Smooth muscle cell of the umbilical artery (primary cell): ENCODE results near the gene IRF5. TPM values are rescaled to one million over a fixed set of nuclear protein-coding genes. Genes with fewer than 3 reads are reported as not detected.

ENCODE experiments used
- total RNA-seq: library from RNA; depleted of rRNA; stranded (reverse); fragments of >200 nt; gene quantifications from 2 replicates; pipeline ENCODE4 v1.2.3, GENCODE V29; 2014

IRF5 gene, protein sequence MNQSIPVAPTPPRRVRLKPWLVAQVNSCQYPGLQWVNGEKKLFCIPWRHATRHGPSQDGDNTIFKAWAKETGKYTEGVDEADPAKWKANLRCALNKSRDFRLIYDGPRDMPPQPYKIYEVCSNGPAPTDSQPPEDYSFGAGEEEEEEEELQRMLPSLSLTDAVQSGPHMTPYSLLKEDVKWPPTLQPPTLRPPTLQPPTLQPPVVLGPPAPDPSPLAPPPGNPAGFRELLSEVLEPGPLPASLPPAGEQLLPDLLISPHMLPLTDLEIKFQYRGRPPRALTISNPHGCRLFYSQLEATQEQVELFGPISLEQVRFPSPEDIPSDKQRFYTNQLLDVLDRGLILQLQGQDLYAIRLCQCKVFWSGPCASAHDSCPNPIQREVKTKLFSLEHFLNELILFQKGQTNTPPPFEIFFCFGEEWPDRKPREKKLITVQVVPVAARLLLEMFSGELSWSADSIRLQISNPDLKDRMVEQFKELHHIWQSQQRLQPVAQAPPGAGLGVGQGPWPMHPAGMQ
- 0.14 TPM in 1 of 2 replicates, not detected in the other for total RNA-seq

DNA sequence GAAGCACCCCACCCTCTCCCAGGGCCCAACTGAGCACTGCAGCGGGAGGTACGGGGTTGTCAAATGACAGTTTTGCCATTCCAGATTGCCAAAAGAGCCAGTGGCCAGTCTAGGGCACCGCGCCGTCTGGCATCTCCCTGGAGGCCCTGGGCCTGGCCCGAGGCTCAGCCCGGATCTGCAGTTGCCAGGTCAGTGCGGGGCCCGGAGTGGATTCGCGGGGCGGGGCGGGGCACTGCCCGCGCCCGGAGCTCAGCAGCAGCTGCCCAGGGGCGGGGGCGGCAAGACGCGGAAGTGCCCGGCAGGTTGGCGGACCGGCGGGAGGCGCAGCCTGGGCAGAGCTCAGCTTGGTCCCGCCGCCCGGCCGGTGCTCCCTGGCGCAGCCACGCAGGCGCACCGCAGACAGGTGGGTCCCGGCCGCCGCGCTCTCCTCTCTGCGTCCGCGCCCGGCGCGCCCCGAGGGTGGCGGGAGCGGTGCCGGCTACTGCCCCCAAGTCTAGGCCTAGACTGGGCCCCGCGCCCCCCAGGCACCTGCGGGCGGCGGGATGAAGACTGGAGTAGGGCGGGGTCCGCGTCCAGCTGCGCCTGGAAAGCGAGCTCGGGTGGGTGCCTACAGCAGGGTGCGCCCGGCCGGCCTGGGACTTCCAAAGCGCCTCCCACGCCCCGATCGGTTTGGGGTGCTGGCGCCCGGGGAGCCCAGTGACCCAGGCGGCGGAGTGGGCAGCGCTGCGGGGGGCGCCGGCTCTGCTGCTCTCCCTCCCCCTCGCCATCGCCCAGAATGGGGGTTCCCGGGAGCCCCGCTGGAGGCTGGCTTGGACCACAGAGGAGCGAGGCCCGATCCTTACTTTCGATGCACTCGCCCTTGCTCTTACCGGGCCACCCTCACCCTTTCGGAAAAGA, at the start of gene IRF5:
IRF5 (plus strand) TSS at position 281 of the 897 bp plus-strand sequence. CDS start 4,155 bp downstream, outside the sequence.

DNA sequence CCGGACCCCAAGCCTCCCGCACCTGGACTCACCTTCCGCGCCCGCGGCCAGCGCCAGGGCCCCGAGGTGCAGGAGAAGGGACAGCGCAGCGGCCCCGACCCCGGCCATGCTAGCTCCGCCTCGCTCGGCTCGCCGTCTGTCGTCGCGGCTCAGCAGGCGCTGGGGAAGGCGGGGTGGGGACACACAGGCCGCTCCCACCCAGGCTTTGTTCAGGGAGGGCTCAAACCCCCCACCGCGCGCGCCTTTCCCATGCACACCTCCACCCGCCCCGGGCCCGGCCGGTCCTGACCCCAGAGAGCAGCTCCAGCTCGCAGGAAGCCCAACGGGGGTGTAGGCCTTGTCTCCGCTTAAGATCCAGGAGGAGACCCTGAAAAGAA, 27.2 kb upstream of the IRF5 start, which contains the start of gene KCP:
KCP (minus strand) TSS at position 141 of the 377 bp plus-strand sequence; CDS start at position 108, 33 bp downstream.

Other genes starting within 250 kb of the IRF5 start
- gene CALU, start 198.6 kb upstream of the IRF5 start, total RNA-seq = 2,586 and 2,792 TPM in 2 replicates
- gene OPN1SW, start 162.1 kb upstream of the IRF5 start, total RNA-seq = not detected in 2 replicates
- gene CCDC136, start 146.0 kb upstream of the IRF5 start, total RNA-seq = 10.7 and 11.4 TPM in 2 replicates
- 226 and 608 TPM in 2 replicates for gene FLNC, start 107.5 kb upstream of the IRF5 start, total RNA-seq
- gene ATP6V1F, start 75.1 kb upstream of the IRF5 start, total RNA-seq = 106 and 147 TPM in 2 replicates
- gene KCP, start 27.2 kb upstream of the IRF5 start, total RNA-seq = 0.09 and 0.30 TPM in 2 replicates
- 76.0 and 77.8 TPM in 2 replicates for gene TNPO3, start 117.2 kb downstream of the IRF5 start, total RNA-seq
- 0.09 and 1.2 TPM in 2 replicates for gene TSPAN33, start 206.8 kb downstream of the IRF5 start, total RNA-seq